ENCODE data around the gene KLHL12.

KLHL12 gene

DNA sequence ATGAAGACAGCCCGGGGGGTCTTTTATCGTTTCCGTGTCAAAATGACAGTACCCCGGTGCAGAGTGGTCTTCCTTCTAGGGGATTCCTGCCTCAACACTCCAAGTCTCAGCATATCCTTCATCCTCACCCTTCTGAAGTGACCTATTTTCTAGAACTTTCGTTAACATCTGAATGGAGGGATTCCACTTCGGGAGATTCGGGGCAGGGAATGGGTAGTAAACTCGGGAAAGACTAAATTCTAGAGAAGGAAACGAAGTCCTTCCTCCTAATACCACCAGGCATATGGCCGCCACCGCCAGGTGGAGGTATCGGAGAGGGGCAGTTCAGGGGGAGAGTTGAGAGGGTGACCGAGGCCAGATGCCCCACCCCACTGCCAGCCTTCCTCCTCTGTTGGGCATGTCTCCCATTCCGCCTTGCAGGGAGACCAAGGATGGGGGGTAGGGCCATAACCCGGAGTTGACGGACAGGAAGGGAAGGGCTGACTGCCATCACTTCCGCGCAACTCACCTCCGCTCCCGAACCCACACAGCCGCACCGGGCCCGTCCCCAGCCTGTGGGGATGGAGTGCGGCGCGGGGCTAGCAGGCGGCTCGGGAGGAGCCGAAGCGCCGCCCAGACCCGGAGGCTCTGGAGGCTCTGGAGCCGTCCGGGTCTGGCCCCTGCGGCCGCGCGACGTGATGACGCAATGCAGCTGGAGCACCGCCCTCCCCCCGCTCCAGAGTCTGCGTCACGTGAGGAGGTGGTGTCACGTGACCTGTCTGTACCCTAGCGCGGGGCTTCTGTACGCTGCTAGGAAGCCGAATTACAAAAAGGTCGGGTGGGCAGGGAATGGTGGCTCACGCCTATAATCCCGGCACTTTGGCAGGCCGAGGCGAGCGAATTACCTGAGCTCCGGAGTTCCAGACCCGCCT, at the start of gene KLHL12:
Gene KLHL12, minus strand, starts transcription at position 654 of the 911 bp plus-strand sequence. CDS start 2,072 bp downstream, outside the sequence.
- H3K4me1 Mint-ChIP-seq (ENCODE audit: low read depth), result peaks cover 36% of the 10 kb centered on the region
- H3K4me3 Mint-ChIP-seq, result peak within 1 kb of the TSS; percentile 91
- peaks cover 5% of the 10 kb centered on the region for H3K27me3 Mint-ChIP-seq
- peak within 1 kb of the TSS; percentile 90 for H3K27ac Mint-ChIP-seq
- no peaks in the 10 kb centered on the region for H3K9me3 Mint-ChIP-seq
- H3K36me3 Mint-ChIP-seq (ENCODE audit: low read depth), result peaks cover 20% of the 10 kb centered on the region

DNA sequence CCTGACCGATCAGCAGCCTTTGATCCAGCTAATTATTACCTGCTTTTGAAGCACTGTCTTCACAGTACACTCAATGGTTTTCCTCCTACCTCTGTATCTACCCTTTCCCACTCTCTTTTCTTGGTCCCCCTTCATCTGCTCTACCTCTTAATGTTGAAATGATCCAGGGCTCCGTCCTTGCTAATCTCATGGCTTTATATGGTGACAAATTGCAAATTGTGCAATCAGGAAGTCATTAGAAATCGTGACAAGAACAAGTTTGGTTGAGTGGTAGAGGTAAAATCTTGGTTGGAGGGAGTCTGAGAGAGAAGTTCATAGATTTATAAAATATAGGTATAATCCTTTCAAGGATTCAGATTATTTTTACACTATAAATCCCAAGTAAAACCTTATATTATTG, 49.6 kb upstream of the KLHL12 start:
- no peaks in the 10 kb centered on the region for H3K9me3 Mint-ChIP-seq
- H3K36me3 Mint-ChIP-seq (ENCODE audit: low read depth), result no peaks in the 10 kb centered on the region
- H3K4me3 Mint-ChIP-seq, result no peak overlapping the region
- H3K27ac Mint-ChIP-seq, result no peak overlapping the region
- H3K4me1 Mint-ChIP-seq (ENCODE audit: low read depth), result no peaks in the 10 kb centered on the region
- peaks cover 11% of the 10 kb centered on the region for H3K27me3 Mint-ChIP-seq

DNA sequence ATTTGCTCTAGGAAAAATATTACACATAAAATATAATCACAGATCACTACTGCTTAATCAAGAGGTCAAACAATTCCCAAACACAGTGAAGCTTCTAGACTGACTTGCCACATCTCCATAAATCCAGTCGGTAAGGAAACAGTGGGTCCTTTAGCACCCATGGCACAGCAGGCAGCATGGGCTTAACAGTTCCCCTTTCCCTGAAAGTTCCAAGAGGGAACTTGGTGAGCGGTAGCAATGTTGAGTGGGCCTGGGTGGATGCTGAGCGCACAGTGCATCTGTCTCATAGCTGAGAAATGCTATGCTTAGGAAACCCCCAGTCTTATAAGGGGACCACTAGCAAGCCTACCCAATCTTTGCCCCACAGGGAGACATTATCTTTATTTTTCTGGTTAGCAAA, 47.8 kb upstream of the KLHL12 start:
- Mint-ChIP-seq H3K9me3 (no peaks in the 10 kb centered on the region), H3K4me1 (ENCODE audit: low read depth) (no peaks in the 10 kb centered on the region), H3K27me3 (peaks cover 9% of the 10 kb centered on the region), H3K36me3 (ENCODE audit: low read depth) (no peaks in the 10 kb centered on the region), H3K4me3 (no peak overlapping the region), H3K27ac (no peak overlapping the region)

DNA sequence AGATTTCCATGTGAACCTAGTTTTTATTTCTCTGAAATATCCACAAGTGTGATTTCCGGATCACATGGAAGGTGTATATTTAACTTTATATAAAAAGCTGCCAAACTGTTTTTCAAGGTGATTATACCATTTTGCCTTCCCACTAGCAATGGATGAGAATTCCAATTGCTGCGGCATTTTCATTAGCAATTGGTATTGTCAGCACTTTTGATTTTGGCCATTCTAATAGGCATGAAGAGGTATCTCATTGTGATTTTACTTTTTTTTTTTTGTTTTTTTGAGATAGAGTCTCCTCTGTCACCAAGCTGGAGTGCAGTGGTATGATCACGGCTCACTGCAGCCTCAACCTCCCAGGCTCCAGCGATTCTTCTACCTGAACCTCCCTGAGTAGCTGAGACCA, 45.0 kb upstream of the KLHL12 start:
- no peak overlapping the region for H3K4me3 Mint-ChIP-seq
- H3K36me3 Mint-ChIP-seq (ENCODE audit: low read depth), result no peaks in the 10 kb centered on the region
- peaks cover 19% of the 10 kb centered on the region for H3K4me1 Mint-ChIP-seq (ENCODE audit: low read depth)
- no peaks in the 10 kb centered on the region for H3K9me3 Mint-ChIP-seq
- no peaks in the 10 kb centered on the region for H3K27me3 Mint-ChIP-seq
- no peak overlapping the region for H3K27ac Mint-ChIP-seq

DNA sequence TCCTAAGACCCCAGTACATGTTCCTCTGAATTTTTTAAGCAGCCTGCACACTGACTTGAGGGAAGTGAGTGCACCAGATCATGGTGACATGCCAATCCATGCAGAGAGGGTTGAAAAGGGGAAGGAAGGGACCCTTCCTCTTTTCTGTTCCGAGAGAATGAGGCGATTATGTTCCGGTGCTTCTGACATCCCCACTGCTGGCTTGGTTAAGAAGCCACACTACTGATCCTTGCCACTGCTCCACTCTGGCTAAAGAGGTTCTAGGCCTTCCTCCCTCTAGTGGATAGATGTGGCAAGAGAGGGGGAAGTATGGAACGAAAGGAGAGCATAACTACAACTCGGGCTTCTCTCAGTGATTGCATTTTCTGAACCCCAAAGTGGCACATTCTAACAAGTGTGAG, 41.9 kb upstream of the KLHL12 start:
- Mint-ChIP-seq H3K9me3 (no peaks in the 10 kb centered on the region), H3K4me1 (ENCODE audit: low read depth) (peaks cover 25% of the 10 kb centered on the region), H3K4me3 (peak overlapping the region; percentile 22), H3K36me3 (ENCODE audit: low read depth) (peaks cover 4% of the 10 kb centered on the region), H3K27ac (no peak overlapping the region), H3K27me3 (no peaks in the 10 kb centered on the region)

DNA sequence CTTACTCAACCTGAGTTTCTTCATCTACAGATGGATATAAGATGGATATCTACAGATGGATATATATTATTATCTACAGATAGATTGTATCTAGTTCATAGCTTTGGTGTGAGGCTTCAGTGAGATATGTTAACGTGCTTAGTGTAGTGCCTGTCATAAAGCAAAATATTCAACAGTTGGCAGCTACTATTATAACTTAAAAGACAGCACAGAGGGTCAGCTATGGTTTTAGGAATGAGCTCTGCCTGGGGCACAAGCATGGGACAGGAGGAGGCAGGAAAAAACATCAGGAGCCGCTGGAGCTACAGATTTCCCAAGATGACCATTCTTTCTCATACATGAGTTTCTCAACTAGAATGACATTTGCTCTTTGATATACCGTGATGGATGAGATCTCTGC, 41.3 kb upstream of the KLHL12 start:
- H3K27me3 Mint-ChIP-seq, result no peaks in the 10 kb centered on the region
- H3K9me3 Mint-ChIP-seq, result no peaks in the 10 kb centered on the region
- H3K4me1 Mint-ChIP-seq (ENCODE audit: low read depth), result peaks cover 25% of the 10 kb centered on the region
- H3K36me3 Mint-ChIP-seq (ENCODE audit: low read depth), result peaks cover 4% of the 10 kb centered on the region
- H3K4me3 Mint-ChIP-seq, result peak overlapping the region; percentile 88
- no peak overlapping the region for H3K27ac Mint-ChIP-seq

DNA sequence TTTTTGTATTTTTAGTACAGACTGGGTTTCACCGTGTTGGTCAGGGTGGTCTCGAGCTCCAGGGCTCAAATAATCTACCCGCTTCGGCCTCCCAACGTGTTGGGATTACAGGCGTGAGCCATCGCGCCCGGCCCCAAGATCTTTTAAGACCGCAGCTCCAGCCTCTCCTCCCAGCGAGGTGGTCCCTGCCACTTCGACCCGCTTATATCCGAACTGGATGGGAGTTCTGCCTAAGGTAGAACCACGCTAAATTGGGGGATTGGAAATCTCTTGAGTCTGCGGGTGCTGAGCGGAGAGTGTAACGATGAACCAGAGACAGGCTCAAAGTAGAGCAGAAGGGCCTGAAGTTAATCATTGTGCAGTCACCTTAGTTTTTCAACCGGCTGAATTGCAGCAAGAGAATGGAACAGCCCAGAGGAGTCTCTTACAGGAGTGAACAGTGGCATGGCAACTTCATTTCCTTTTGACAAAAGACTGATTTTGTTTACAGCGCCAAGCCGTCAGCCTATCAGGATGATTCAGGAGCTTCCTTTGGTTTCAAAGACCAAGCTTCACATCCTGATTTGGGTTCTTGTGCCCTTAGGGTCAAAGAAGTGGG, 40.7 kb upstream of the KLHL12 start:
- H3K27me3 Mint-ChIP-seq, result no peaks in the 10 kb centered on the region
- H3K4me3 Mint-ChIP-seq, result peak overlapping the region; percentile 88
- H3K36me3 Mint-ChIP-seq (ENCODE audit: low read depth), result peaks cover 4% of the 10 kb centered on the region
- H3K27ac Mint-ChIP-seq, result peak overlapping the region; percentile 82
- no peaks in the 10 kb centered on the region for H3K9me3 Mint-ChIP-seq
- H3K4me1 Mint-ChIP-seq (ENCODE audit: low read depth), result peaks cover 25% of the 10 kb centered on the region

DNA sequence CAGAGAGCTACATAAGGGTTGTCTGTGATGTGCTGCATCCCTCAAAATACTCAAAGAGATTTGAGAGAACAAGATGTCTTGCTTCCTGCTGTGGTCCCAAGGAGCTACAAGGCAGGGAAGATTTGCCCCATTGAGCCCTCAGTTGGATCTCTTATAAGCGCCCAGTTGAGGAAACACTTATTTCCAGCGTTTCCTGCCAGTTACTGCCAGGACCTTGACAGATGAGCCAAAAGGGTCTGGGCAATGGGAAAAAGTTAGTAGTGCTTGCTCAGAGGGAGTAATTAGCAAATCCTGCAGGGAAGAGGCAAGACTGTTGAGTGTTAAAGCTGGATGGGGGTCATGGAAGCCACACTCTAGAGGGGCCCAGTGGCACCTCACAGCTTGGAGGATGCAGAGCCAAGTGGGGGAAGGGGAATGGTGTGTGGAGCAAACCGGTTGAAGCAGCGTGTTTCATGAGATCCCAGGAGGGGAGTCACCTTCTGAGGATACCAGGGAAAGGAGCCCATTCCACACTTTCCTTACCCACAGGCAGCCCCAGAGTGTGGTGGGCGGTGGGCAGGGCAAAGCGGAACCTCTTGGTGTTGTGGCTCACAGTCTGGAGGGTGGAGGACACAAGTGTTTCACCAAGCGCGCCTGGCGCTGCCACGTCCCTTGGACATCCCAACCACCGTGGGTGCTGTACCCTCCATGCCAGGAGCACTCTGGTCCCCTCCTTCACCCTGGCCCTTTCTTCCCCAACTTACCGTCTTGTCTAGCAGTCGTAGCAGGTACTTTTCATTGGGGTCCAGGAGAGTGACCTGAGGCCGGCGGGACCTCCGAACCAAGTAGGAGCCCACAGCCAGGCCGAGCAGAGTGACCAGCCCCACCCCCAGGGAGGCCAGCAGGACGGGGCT, 39.2 kb upstream of the KLHL12 start:
- Mint-ChIP-seq H3K27me3 (no peaks in the 10 kb centered on the region), H3K27ac (no peak overlapping the region), H3K36me3 (ENCODE audit: low read depth) (peaks cover 4% of the 10 kb centered on the region), H3K4me1 (ENCODE audit: low read depth) (peaks cover 25% of the 10 kb centered on the region), H3K4me3 (peak overlapping the region; percentile 77), H3K9me3 (no peaks in the 10 kb centered on the region)

DNA sequence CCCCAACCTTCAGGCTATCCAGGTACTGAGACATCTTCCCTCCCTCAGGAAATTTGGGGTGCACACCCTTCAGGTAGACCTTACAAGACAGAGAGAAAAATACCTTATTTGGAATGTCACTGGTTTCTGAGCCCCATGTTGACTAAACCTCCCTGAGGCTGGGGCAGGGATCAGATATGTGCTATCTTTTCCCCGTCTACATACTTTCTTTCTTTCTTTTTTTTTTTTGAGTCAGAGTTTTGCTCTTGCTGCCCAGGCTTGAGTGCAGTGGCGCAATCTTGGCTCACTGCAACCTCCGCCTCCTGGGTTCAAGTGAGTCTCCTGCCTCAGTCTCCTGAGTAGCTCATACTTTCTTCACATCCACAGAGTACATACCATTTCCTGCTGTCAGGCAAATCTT, 38.4 kb upstream of the KLHL12 start:
- H3K27ac Mint-ChIP-seq, result no peak overlapping the region
- peak overlapping the region; percentile 77 for H3K4me3 Mint-ChIP-seq

DNA sequence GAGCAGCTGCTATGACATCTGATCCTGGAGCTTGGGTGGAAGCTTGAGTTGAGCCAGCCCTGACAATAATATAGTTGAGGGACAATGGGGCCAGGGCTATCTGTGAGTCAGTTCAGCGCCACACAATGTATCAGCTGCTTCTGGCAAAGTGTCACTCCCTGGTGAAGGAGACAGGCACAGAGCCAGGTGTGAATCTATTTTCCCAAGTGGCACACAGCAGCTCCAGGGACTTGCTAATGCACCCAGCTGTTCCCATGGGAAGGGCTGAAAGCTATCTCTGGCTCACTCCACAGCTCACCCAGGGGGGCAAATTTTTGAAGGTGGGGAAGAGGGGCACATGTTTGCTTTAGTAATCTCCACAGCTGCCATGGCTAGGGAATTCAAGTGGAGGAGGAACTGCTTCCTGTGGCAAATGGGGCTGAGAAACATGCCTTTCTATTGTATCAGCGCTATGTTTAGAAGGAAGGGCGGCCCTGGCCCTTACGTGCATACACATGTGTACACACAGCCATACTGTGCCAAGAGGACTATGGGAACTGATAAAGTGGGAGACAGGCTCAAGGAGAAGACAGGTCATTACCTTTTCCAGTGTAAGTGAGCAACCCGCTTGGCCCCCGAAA, 37.9 kb upstream of the KLHL12 start:
- no peak overlapping the region for H3K4me3 Mint-ChIP-seq
- H3K9me3 Mint-ChIP-seq, result no peaks in the 10 kb centered on the region
- peaks cover 4% of the 10 kb centered on the region for H3K36me3 Mint-ChIP-seq (ENCODE audit: low read depth)
- peaks cover 25% of the 10 kb centered on the region for H3K4me1 Mint-ChIP-seq (ENCODE audit: low read depth)
- H3K27ac Mint-ChIP-seq, result no peak overlapping the region
- H3K27me3 Mint-ChIP-seq, result no peaks in the 10 kb centered on the region

More for the DNA sequence above, 38.4 kb upstream of the KLHL12 start:
- no peaks in the 10 kb centered on the region for H3K27me3 Mint-ChIP-seq
- H3K4me1 Mint-ChIP-seq (ENCODE audit: low read depth), result peaks cover 25% of the 10 kb centered on the region
- peaks cover 4% of the 10 kb centered on the region for H3K36me3 Mint-ChIP-seq (ENCODE audit: low read depth)
- no peaks in the 10 kb centered on the region for H3K9me3 Mint-ChIP-seq

DNA sequence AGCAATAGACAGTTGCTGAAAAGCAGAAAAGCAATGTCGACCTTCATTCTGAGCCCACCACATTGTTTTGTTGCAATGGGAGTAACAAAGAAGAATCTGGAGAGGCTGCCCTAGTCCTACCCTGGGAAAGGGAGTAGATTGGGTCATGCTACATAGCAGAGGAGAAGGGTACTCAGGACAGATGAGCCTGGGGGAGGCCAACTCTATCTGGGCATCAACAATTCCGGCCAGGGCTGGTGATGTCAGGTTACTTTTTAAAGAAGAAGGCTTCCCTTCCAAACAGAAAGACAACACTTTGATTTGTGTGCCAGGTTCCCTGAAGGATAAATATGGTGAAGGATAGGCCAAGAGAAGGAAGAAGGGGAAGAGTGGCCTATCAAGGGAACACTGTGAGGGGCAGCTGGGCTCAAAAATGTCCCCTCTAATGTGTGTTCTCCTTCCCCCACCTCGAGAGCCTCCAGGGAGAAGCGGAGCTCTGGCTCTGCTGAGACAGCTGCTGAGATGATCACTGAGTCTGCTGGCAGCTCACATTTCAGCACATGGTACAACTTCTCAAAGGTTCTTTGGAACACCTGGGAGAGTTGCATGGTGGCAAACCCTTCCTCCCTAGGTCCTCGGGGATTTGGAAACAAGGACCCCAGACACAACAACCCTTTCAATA, 34.3 kb upstream of the KLHL12 start:
- H3K27ac Mint-ChIP-seq, result no peak overlapping the region
- peaks cover 4% of the 10 kb centered on the region for H3K36me3 Mint-ChIP-seq (ENCODE audit: low read depth)
- peaks cover 25% of the 10 kb centered on the region for H3K4me1 Mint-ChIP-seq (ENCODE audit: low read depth)

DNA sequence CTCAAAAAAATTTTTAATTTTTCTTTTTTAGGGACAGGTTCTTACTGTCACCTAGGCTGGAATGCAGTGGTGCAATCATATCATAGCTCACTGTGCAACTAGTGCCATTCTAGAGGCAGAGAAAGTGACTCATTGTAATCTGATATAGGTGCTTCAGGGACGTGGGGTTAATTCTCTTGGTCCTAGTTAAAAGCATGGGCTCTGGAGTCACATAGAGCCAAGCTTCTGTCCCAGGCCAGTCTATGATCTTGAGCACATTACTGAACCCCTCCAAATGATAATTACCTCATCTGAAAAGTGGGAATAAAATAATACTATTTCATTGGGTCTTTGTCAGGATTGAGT, 32.2 kb upstream of the KLHL12 start:
- Mint-ChIP-seq H3K4me3 (no peak overlapping the region), H3K36me3 (ENCODE audit: low read depth) (peaks cover 6% of the 10 kb centered on the region), H3K27ac (no peak overlapping the region), H3K9me3 (no peaks in the 10 kb centered on the region), H3K27me3 (no peaks in the 10 kb centered on the region), H3K4me1 (ENCODE audit: low read depth) (peaks cover 29% of the 10 kb centered on the region)

More for the DNA sequence above, 34.3 kb upstream of the KLHL12 start:
- Mint-ChIP-seq H3K9me3 (no peaks in the 10 kb centered on the region), H3K27me3 (no peaks in the 10 kb centered on the region), H3K4me3 (no peak overlapping the region)

DNA sequence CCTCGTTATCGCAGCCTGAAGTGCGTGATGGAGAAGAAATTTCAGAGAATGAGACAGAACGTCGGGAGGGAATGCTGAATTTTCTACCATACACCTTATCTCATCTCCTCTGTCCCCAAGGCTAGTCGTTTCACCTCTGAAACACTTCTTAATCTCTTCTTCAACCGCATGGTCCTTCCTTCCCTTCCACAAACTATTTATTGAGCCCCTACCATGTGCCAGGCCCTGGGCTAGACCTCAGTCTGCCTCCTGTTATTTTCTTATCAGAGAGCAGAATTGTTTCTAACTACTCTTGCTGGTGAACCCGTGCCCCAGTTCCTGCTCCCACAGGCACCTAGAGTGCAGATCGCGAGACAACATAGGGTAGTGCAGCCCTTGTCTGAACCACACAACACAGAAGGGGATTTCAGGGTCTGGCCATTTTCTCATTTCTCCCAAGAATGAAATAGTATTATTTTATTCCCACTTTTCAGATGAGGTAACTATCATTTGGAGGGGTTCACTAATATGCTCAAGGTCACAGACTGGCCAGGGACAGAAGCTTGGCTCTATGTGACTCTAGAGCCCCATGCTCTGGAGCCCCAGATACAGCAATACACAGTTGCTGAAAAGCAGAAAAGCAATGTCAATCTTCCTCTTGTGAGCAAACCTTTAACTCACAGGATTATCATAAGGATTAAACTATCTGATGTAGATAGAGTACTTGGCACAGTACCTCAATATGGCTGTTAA, 31.7 kb upstream of the KLHL12 start:
- peak overlapping the region; percentile 75 for H3K27ac Mint-ChIP-seq

More for the DNA sequence above, 31.7 kb upstream of the KLHL12 start:
- H3K27me3 Mint-ChIP-seq, result no peaks in the 10 kb centered on the region
- H3K4me3 Mint-ChIP-seq, result peak overlapping the region; percentile 87
- H3K36me3 Mint-ChIP-seq (ENCODE audit: low read depth), result peaks cover 6% of the 10 kb centered on the region
- no peaks in the 10 kb centered on the region for H3K9me3 Mint-ChIP-seq
- H3K4me1 Mint-ChIP-seq (ENCODE audit: low read depth), result peaks cover 34% of the 10 kb centered on the region

Data from stimulated activated naive CD8-positive, alpha-beta T cell treated with anti-CD3 and anti-CD28 coated beads, Interleukin-15, Interleukin-2, amounts not matched to agents 100 ng/mL and 50 ng/mL, for 24 hours (primary cell).